CD4-positive, CD25-positive, alpha-beta regulatory T cell (primary cell): ENCODE results near the gene ORC6. TPM values are rescaled to one million over a fixed set of nuclear protein-coding genes. Genes with fewer than 3 reads are reported as not detected.

Source experiments
- ATAC-seq, 2 donors: fragments of 150-1000 bp; cut with Tn5 transposase; one replicate each; pipeline ENCODE4 v1.10.0; 2021; ENCODE audit warnings: low read depth in 2 of 2, moderate number of reproducible peaks in 2 of 2, moderate library complexity in 1 of 2
- DNase-seq, 3 donors: peaks; one replicate each; pipeline versions ENCODE4 v3.0.0 to v3.0.0-alpha.2; 2012 to 2022; ENCODE audit warnings: mixed read lengths in 1 of 3
- H3K27ac ChIP-seq: one replicate; pipeline ENCODE4 v1.7.0; 2013; ENCODE audit warnings: mild to moderate bottlenecking, low read length; ENCODE audit not compliant: insufficient read depth, poor library complexity, severe bottlenecking
- H3K27me3 ChIP-seq: one replicate; pipeline ENCODE4 v1.7.0; 2013; ENCODE audit warnings: low read length; ENCODE audit not compliant: control insufficient read depth, insufficient read depth
- H3K36me3 ChIP-seq: one replicate; pipeline ENCODE4 v1.7.0; 2013; ENCODE audit warnings: mild to moderate bottlenecking, low read length, moderate library complexity; ENCODE audit not compliant: control insufficient read depth, insufficient read depth
- H3K4me1 ChIP-seq: 2 replicates; pipeline ENCODE4 v1.7.0; 2013; ENCODE audit warnings: mild to moderate bottlenecking, low read length; ENCODE audit not compliant: insufficient read depth, control insufficient read depth, poor library complexity, severe bottlenecking
- H3K4me3 ChIP-seq: one replicate; pipeline ENCODE4 v1.7.0; 2013; ENCODE audit warnings: low read depth, mild to moderate bottlenecking, low read length, moderate library complexity
- H3K9me3 ChIP-seq, 2 experiments: 1 replicate in 1 of 2; 2 replicates in 1 of 2; pipeline ENCODE4 v1.7.0; 2013; ENCODE audit warnings: low read length in 2 of 2, mild to moderate bottlenecking in 1 of 2, moderate library complexity in 1 of 2; ENCODE audit not compliant: control insufficient read depth in 2 of 2
- H3K27ac Mint-ChIP-seq, 3 donors: one replicate each; pipeline ENCODE4 v1.8.0; 2020 to 2022; ENCODE audit warnings: mild to moderate bottlenecking in 3 of 3, mixed read lengths in 3 of 3, moderate library complexity in 2 of 3
- H3K27me3 Mint-ChIP-seq: one replicate; pipeline ENCODE4 v1.8.0; 2022; ENCODE audit warnings: mild to moderate bottlenecking, mixed read lengths
- H3K36me3 Mint-ChIP-seq: one replicate; pipeline ENCODE4 v1.8.0; 2020; ENCODE audit warnings: mixed read lengths
- H3K4me1 Mint-ChIP-seq, 4 donors: one replicate each; pipeline ENCODE4 v1.8.0; 2020 to 2022; ENCODE audit warnings: mixed read lengths in 4 of 4, mild to moderate bottlenecking in 1 of 4
- H3K4me3 Mint-ChIP-seq, 4 donors: one replicate each; pipeline ENCODE4 v1.8.0; 2020 to 2022; ENCODE audit warnings: mild to moderate bottlenecking in 4 of 4, mixed read lengths in 4 of 4, moderate library complexity in 3 of 4
- H3K9me3 Mint-ChIP-seq, 7 donors: one replicate each; pipeline ENCODE4 v1.8.0; 2020 to 2022; ENCODE audit warnings: mixed read lengths in 7 of 7, mild to moderate bottlenecking in 3 of 7, moderate library complexity in 2 of 7
- polyA plus RNA-seq, 4 donors: library from polyadenylated mRNA; unstranded; fragments of 300-500 nt; fragmentation: Illumina TruSeq; gene quantifications; one replicate each; pipeline ENCODE4 v1.2.3, GENCODE V29; 2021
- total RNA-seq: library from RNA; stranded (reverse); gene quantifications from one replicate; pipeline ENCODE4 v1.2.3, GENCODE V29; 2022

ORC6 gene
- total and polyA plus RNA-seq, 5 donors from 2014 or later: 0.83 to 8.7 (median 1.8) TPM

- Histone ChIP-seq H3K4me1 (no peaks in the 10 kb centered on the region), H3K9me3 (no peaks in the 10 kb centered on the region), H3K27ac (no peak overlapping the region), H3K27me3 (no peaks in the 10 kb centered on the region), H3K36me3 (no peaks in the 10 kb centered on the region), H3K4me3 (no peak overlapping the region)
- Mint-ChIP-seq H3K4me3 (no peak overlapping the region), H3K9me3 (no peaks in the 10 kb centered on the region), H3K4me1 (no peaks in the 10 kb centered on the region), H3K36me3 (no peaks in the 10 kb centered on the region), H3K27me3 (no peaks in the 10 kb centered on the region), H3K27ac (no peak overlapping the region)
- ATAC-seq (no peak), DNase-seq (no peak)
Observed at GRCh38 chr16:46717692-46718091, 28.2 kb downstream of the ORC6 start.

DNA sequence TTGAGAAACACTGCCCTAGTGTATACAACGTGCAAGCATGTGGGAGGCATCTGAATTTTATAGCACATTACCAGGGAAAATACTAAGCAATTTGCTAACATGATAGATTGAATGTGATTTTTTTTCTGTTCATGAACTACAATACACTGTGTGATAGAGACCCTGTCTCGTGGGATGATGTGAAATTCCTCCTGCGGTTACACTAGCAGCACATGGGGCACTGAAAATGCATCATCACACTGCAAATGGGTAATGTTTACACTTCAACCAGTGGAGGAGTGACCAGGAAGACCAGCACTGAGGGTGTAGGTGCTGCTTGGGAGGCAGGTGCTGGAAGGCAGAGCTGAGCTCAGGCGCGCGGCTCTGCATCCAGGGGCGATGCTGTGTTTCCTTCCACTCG, 28.8 kb downstream of the ORC6 start:
- H3K4me3 ChIP-seq: no peak overlapping the region
- DNase-seq (no peak), ATAC-seq (no peak)
- Mint-ChIP-seq H3K27me3 (no peaks in the 10 kb centered on the region), H3K9me3 (no peaks in the 10 kb centered on the region), H3K27ac (no peak overlapping the region), H3K4me1 (no peaks in the 10 kb centered on the region), H3K4me3 (no peak overlapping the region), H3K36me3 (no peaks in the 10 kb centered on the region)
- no peak overlapping the region for H3K27ac ChIP-seq
- H3K36me3 ChIP-seq: no peaks in the 10 kb centered on the region
- H3K4me1 ChIP-seq: no peaks in the 10 kb centered on the region
- H3K27me3 ChIP-seq: no peaks in the 10 kb centered on the region
- H3K9me3 ChIP-seq: no peaks in the 10 kb centered on the region

GRCh38 chr16:46719528-46719927, 30.1 kb downstream of the ORC6 start:
- Histone ChIP-seq H3K27me3 (no peaks in the 10 kb centered on the region), H3K4me1 (no peaks in the 10 kb centered on the region), H3K9me3 (no peaks in the 10 kb centered on the region), H3K36me3 (no peaks in the 10 kb centered on the region), H3K27ac (no peak overlapping the region), H3K4me3 (no peak overlapping the region)
- Mint-ChIP-seq H3K4me1 (no peaks in the 10 kb centered on the region), H3K27me3 (no peaks in the 10 kb centered on the region), H3K4me3 (no peak overlapping the region), H3K9me3 (peaks cover 0 to 4% (median 0%) of the 10 kb centered on the region in 7 donors), H3K36me3 (no peaks in the 10 kb centered on the region), H3K27ac (peak overlapping the region in 1 of 3 donors; percentile 14)
- ATAC-seq (no peak), DNase-seq (no peak)

- ATAC-seq (no peak), DNase-seq (no peak)
- H3K4me3 ChIP-seq: no peak overlapping the region
- Mint-ChIP-seq H3K27me3 (no peaks in the 10 kb centered on the region), H3K9me3 (peaks cover 0 to 10% (median 2%) of the 10 kb centered on the region in 7 donors), H3K36me3 (no peaks in the 10 kb centered on the region), H3K27ac (no peak overlapping the region), H3K4me1 (no peaks in the 10 kb centered on the region), H3K4me3 (no peak overlapping the region)
- no peak overlapping the region for H3K27ac ChIP-seq
- no peaks in the 10 kb centered on the region for H3K4me1 ChIP-seq
- no peaks in the 10 kb centered on the region for H3K27me3 ChIP-seq
- H3K9me3 ChIP-seq: no peaks in the 10 kb centered on the region
- no peaks in the 10 kb centered on the region for H3K36me3 ChIP-seq
Observed at GRCh38 chr16:46720619-46721018, 31.2 kb downstream of the ORC6 start.

DNA sequence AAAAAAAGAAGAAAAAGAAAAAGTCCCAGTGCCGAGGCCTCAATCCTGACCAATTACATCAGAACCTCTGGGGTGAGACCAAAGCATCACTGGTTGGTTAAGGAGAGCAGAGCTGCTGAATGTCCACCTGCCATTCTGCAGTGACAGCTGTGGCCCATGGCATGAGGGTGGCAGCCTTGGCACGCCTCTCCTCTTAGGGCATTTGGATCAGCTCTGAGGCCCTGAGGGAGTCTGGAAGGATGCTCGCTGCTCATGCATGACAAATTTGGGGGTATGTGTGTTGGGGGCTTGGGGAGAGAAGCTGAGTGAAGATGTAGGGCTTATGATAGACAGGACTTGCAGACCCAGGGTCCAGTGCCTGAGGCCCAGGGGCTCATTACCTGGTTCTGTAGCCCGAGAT, 32.4 kb downstream of the ORC6 start:
- H3K27ac Mint-ChIP-seq: no peak overlapping the region
- H3K4me3 Mint-ChIP-seq: no peak overlapping the region
- no peaks in the 10 kb centered on the region for H3K36me3 ChIP-seq
- H3K27me3 ChIP-seq: no peaks in the 10 kb centered on the region
- no peaks in the 10 kb centered on the region for H3K36me3 Mint-ChIP-seq
- no peak overlapping the region for H3K27ac ChIP-seq
- H3K4me1 Mint-ChIP-seq: no peaks in the 10 kb centered on the region
- ATAC-seq: no peak
- H3K9me3 ChIP-seq: no peaks in the 10 kb centered on the region
- no peaks in the 10 kb centered on the region for H3K4me1 ChIP-seq
- no peak for DNase-seq
- H3K4me3 ChIP-seq: no peak overlapping the region
- H3K27me3 Mint-ChIP-seq: peaks cover 5% of the 10 kb centered on the region
- H3K9me3 Mint-ChIP-seq: peaks cover 0 to 15% (median 5%) of the 10 kb centered on the region in 7 donors

DNA sequence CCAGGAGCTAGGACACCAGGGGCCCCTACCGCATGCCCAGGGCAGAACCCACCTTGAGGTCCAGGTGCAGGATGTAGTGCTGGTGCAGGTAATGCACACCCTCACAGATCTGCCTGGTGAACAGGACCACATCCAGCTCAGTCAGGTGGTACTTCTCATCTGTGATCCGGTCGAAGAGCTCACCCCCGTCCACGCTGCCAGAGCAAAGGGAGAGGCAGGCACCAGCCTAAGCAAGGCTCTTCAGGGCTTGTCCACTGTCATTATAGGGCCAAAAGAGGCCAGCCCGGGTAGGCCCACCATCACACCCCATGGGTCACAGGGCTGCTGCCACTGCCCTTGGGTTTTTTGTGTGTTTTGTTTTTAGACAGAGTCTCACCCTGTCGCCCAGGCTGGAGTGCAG, 37.7 kb downstream of the ORC6 start:
- Mint-ChIP-seq H3K9me3 (peaks cover 0 to 15% (median 5%) of the 10 kb centered on the region in 7 donors), H3K36me3 (no peaks in the 10 kb centered on the region), H3K27me3 (peaks cover 5% of the 10 kb centered on the region), H3K4me1 (no peaks in the 10 kb centered on the region), H3K4me3 (no peak overlapping the region), H3K27ac (no peak overlapping the region)
- no peaks in the 10 kb centered on the region for H3K9me3 ChIP-seq
- no peak for ATAC-seq
- no peaks in the 10 kb centered on the region for H3K36me3 ChIP-seq
- no peak overlapping the region for H3K4me3 ChIP-seq
- DNase-seq: no peak
- H3K27me3 ChIP-seq: no peaks in the 10 kb centered on the region
- no peaks in the 10 kb centered on the region for H3K4me1 ChIP-seq
- no peak overlapping the region for H3K27ac ChIP-seq

DNA sequence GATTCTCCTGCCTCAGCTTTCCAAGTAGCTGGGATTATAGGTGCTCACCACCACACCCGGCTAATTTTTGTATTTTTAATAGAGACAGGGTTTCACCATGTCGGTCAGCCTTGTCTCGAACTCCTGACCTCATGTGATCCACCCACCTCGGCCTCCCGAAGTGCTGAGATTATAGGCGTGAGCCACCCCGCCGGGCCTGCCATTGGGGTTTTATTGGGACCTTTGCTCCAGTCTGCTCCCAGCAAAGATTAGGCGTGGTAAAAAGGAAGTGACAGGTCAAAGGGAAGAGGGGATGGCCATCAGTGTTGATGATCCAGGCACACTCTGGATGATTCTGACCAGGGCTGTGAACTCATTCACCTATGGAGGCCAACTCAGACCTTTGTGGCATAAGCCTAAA, 38.2 kb downstream of the ORC6 start:
- no peaks in the 10 kb centered on the region for H3K4me1 ChIP-seq
- Mint-ChIP-seq H3K27me3 (peaks cover 5% of the 10 kb centered on the region), H3K4me3 (no peak overlapping the region), H3K4me1 (no peaks in the 10 kb centered on the region), H3K9me3 (peaks cover 0 to 15% (median 5%) of the 10 kb centered on the region in 7 donors), H3K36me3 (no peaks in the 10 kb centered on the region), H3K27ac (peak overlapping the region in 1 of 3 donors; percentile 9)
- no peaks in the 10 kb centered on the region for H3K36me3 ChIP-seq
- no peaks in the 10 kb centered on the region for H3K9me3 ChIP-seq
- H3K27ac ChIP-seq: no peak overlapping the region
- DNase-seq (no peak), ATAC-seq (no peak)
- H3K27me3 ChIP-seq: no peaks in the 10 kb centered on the region
- H3K4me3 ChIP-seq: no peak overlapping the region

DNA sequence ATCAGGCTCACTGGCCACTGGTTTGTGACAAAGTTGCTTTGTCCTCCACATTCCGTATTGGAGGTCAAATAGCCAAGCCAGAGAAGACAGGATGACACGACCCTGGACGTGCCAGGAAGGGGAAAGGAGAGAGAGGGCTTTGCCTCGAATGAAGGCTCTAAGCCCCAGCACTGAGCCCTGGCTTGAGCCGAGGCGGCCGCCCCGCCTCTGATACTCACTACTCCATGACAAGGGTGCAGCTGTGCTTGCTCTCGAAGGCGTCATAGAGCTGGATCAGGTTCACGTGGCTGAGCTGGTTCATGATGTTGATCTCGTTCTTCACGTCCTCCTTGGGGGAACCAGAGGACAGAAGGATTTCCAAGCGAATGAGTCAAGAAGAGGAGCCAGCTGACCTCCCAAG, 39.3 kb downstream of the ORC6 start:
- no peaks in the 10 kb centered on the region for H3K4me1 ChIP-seq
- no peak overlapping the region for H3K27ac Mint-ChIP-seq

More for the DNA sequence above, 39.3 kb downstream of the ORC6 start:
- H3K27me3 ChIP-seq: no peaks in the 10 kb centered on the region
- Mint-ChIP-seq H3K9me3 (peaks cover 0 to 15% (median 4%) of the 10 kb centered on the region in 7 donors), H3K4me3 (no peak overlapping the region), H3K4me1 (no peaks in the 10 kb centered on the region), H3K36me3 (no peaks in the 10 kb centered on the region), H3K27me3 (peaks cover 5% of the 10 kb centered on the region)
- no peaks in the 10 kb centered on the region for H3K36me3 ChIP-seq
- H3K9me3 ChIP-seq: no peaks in the 10 kb centered on the region
- ATAC-seq (no peak), DNase-seq (no peak)
- H3K27ac ChIP-seq: no peak overlapping the region
- H3K4me3 ChIP-seq: no peak overlapping the region
